Neuron (in vitro differentiated cells): Measurements from ENCODE around the gene C2orf49.

Experiments
- H2AFZ ChIP-seq: one replicate; pipeline ENCODE4 v1.6.1; 2013; ENCODE audit warnings: low read depth, mild to moderate bottlenecking, inconsistent platforms, low read length, moderate library complexity
- H3K27me3 ChIP-seq: one replicate; pipeline ENCODE4 v1.6.1; 2013; ENCODE audit warnings: low read length; ENCODE audit not compliant: insufficient read depth
- H3K36me3 ChIP-seq: one replicate; pipeline ENCODE4 v1.6.1; 2013; ENCODE audit warnings: low read length; ENCODE audit not compliant: insufficient read depth
- H3K4me1 ChIP-seq: one replicate; pipeline ENCODE4 v1.6.1; 2013; ENCODE audit warnings: low read length; ENCODE audit not compliant: insufficient read depth
- H3K4me3 ChIP-seq: 2 replicates; pipeline ENCODE4 v1.5.1; 2013; ENCODE audit warnings: mild to moderate bottlenecking, low read length, moderate library complexity
- H3K9me3 ChIP-seq: one replicate; pipeline ENCODE4 v1.6.1; 2013; ENCODE audit warnings: low read length

Gene C2orf49

DNA sequence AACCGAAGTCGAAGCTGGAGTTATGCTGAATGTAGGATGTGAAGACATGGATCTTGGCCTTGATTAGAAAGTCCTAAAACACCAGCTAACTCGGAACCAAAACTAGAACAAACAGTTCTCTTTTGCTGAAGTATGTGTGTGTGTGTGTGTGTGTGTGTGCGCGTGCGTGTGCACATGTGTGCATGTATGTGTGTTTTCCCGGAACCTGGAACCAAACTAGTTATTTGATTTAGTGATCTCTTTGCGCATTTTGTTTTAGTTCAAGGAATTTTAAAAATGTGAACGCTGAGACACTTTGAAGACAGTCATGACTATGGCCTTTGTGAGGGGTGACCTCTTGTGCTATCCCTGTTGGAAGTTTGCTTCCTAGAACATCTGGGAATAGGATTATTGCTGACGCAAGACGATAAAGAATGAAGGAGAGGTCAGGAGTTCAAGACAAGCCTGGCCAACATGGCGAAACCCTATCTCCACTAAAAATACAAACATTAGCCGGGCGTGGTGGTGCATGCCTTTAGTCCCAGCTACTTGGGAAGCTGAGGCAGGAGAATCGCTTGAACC lies 37.7 kb downstream of the C2orf49 start:
- Histone ChIP-seq H3K4me1 (peaks cover 14% of the 10 kb centered on the region), H3K36me3 (no peaks in the 10 kb centered on the region), H3K27me3 (no peaks in the 10 kb centered on the region), H3K9me3 (no peaks in the 10 kb centered on the region), H3K4me3 (no peak overlapping the region), H2AFZ (no peak overlapping the region)

DNA sequence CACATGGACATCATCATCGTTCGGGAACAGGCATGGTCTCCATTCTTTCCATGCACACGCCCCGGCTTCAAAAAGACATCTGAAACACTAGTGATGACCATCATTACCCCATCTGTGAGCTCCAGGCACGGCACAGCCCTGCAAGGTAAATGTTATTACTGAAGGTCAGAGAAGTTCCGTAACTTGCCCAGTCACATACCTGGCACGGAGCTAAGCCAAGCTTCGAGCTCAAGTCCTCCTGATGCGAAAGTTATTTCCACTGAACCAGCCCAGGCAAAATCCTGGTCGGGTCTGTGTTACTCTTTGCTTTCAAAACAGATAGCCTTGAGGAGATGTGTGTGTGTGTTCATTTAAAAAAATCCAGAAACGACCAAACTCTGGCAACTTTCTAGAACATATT lies 38.7 kb downstream of the C2orf49 start:
- Histone ChIP-seq H3K27me3 (no peaks in the 10 kb centered on the region), H3K4me3 (no peak overlapping the region), H3K4me1 (peaks cover 14% of the 10 kb centered on the region), H3K36me3 (no peaks in the 10 kb centered on the region), H3K9me3 (no peaks in the 10 kb centered on the region), H2AFZ (no peak overlapping the region)

DNA sequence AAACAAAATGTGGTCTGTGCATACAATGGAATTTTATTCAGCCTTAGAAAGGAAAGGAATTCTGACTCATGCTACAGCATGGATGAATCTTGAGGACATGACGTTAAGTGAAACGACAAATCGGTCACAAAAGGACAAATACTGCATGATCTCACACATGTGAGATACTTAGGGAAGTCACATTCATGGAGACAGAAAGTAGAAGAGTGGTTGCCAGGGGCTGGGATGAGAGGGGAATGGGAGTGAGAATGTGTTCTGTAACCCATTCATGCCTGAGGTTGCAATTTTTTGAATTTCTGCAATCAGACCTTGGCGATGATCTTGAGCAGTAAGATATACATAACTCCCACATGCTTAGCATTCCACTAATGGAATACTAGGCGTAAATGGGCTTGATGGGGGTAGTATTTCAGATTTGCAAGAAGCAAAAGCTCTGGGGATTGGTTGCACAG lies 39.5 kb downstream of the C2orf49 start:
- Histone ChIP-seq H3K9me3 (no peaks in the 10 kb centered on the region), H3K27me3 (no peaks in the 10 kb centered on the region), H2AFZ (no peak overlapping the region), H3K36me3 (no peaks in the 10 kb centered on the region), H3K4me3 (no peak overlapping the region), H3K4me1 (peaks cover 8% of the 10 kb centered on the region)

DNA sequence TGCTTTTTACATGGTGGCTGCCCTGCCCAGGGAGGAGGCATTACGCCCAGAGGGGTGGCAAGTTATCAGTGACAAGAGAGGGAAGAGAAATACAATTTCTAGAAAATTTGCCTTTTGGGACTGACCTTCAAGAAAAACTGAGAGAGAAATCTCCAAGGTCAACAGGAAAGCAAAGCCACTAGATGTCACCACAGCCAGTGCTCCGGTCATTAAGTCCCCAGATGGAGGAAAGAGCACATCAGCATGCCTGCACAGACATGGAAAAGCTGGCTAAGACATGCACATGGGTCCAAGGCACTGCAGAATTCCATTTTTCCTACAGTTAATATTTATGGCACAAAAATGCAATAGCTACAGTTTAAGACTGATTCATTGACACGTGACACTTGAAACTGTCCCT lies 40.5 kb downstream of the C2orf49 start:
- Histone ChIP-seq H3K4me3 (no peak overlapping the region), H2AFZ (no peak overlapping the region), H3K9me3 (no peaks in the 10 kb centered on the region), H3K36me3 (no peaks in the 10 kb centered on the region), H3K27me3 (no peaks in the 10 kb centered on the region), H3K4me1 (peaks cover 6% of the 10 kb centered on the region)

DNA sequence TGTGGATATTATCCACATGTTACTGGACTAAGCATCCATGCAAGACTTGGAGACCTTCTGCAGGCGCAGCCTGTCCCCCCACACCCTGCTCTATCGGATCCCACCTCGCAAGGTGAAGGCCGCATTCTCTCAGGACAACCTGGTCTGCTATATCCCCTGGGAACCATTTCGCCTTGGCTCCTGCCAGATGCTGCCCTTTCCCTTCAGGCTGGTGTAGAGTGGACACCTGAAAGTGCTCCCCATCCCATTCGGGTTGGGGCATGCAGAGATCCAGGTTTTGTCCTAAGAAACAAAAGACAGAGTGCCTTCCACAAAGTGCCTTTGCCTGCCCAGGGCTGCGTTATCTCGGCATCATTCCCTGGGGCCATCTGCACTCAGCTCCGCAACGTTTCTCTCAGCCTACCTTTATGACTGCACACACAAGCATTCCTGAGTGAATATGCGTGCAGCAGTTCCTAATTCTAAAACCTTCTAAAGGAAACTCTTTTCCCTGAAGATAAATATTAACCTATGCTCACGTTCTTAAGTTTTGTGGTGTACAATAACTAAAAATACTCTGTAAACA lies 41.0 kb downstream of the C2orf49 start:
- H3K9me3 ChIP-seq, result no peaks in the 10 kb centered on the region
- H3K36me3 ChIP-seq, result no peaks in the 10 kb centered on the region
- H3K27me3 ChIP-seq, result no peaks in the 10 kb centered on the region
- no peak overlapping the region for H2AFZ ChIP-seq
- H3K4me3 ChIP-seq, result no peak overlapping the region
- peaks cover 6% of the 10 kb centered on the region for H3K4me1 ChIP-seq

DNA sequence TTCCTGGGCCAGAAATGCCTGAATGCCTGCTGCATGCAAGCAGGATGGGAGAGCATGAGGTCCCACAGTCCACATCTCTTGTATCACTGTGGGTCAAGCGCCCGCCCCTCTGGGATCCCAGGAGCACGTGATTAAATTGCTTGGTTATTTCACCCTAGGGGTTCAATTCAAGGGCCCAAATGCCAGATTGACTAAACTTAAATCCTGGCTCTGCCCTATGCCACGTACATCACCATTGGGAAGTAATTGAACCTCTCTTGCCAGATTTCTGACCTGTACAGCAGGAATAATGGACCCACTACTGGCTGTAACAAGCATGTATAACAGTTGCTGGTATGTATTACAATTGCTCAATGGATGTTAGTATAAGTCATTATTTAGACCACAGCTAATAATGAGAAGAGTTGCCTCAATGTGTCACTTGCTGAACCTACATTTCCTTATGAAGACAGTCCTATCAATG lies 41.6 kb downstream of the C2orf49 start:
- no peak overlapping the region for H3K4me3 ChIP-seq
- no peak overlapping the region for H2AFZ ChIP-seq
- H3K4me1 ChIP-seq, result peaks cover 6% of the 10 kb centered on the region
- H3K27me3 ChIP-seq, result no peaks in the 10 kb centered on the region
- H3K9me3 ChIP-seq, result no peaks in the 10 kb centered on the region
- peaks cover 3% of the 10 kb centered on the region for H3K36me3 ChIP-seq

DNA sequence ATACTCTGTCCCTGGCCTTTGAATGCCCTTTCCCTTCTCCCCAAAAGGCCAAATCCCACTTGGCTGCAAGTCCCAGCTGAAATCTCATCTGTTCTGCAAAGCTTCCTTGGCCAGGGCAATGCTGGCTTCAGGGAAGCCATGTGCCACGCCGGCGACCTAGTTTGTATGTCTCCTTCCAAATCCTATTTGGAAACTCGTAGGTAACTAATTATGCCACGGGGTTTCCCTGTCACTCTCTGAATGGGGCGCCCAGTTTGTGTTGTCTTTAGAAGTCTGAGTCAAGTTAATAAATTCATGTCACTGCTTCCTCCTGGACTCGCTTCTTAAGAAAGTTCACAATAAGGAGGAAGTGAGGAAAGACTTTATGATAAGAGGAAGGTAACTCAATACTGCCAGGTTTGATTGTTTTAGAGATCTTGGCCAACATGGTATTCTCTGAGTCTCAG lies 42.4 kb downstream of the C2orf49 start:
- no peaks in the 10 kb centered on the region for H3K27me3 ChIP-seq
- peaks cover 6% of the 10 kb centered on the region for H3K36me3 ChIP-seq
- no peak overlapping the region for H2AFZ ChIP-seq
- H3K9me3 ChIP-seq, result no peaks in the 10 kb centered on the region
- peaks cover 6% of the 10 kb centered on the region for H3K4me1 ChIP-seq
- no peak overlapping the region for H3K4me3 ChIP-seq

DNA sequence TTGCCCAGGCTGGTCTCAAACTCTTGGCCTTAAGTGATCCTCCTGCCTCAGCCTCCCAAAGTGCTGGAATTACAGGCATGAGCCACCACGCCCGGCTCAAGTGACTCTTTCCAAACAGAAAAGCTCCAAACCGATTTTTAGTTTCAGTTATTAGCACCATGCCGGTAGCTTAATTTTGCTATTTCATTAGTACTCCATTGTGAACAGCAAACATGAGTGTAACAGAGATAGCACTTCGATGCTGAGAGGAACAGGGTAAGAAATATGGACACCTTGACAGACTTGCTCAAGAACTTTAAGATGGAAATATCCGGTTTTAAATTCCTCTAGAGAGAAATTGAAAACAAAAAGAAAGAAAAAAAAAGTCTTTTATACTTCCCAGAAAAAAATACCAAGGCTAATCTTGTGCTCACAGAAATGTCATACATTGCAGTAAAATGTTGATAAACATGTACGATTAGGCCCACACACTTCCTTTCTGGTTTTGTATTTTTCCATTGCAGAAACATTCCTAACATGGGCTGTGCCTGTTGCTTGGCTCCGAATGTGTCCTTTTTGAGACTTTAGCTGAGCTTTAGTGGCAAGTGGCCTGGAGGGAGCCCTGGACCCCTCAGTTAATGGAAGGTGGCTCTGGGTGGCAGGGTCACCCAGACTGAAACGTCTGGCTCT lies 43.2 kb downstream of the C2orf49 start:
- Histone ChIP-seq H3K36me3 (peaks cover 12% of the 10 kb centered on the region), H3K4me1 (peaks cover 6% of the 10 kb centered on the region), H2AFZ (no peak overlapping the region), H3K9me3 (no peaks in the 10 kb centered on the region), H3K27me3 (no peaks in the 10 kb centered on the region), H3K4me3 (no peak overlapping the region)

DNA sequence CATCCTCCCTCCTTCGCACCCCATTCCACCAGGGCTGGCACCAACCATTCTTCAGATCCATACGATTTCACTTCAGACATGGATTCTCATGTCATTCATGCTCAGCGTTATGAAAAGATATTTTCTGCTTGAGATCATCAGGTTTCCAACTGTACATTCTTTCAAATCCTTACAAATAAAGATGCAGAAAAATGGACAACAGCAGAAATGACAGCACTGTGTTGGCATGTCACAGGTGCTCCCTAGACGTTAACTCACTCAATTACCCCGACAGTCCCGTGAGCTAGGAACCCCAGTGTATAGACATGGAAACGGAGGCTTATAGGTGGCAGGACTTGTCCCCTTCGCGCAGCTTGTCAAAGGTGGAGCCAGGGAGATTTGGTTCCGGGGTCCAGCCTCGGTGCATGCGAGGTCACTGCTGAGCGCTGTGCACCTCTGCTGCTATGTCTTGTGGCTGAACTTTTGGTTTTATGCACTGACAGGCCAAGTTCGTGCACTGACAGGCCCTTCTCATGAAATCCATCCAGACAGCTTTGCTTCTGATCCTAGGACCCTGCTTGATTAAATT lies 43.8 kb downstream of the C2orf49 start:
- peaks cover 6% of the 10 kb centered on the region for H3K4me1 ChIP-seq
- H3K27me3 ChIP-seq, result no peaks in the 10 kb centered on the region
- peaks cover 13% of the 10 kb centered on the region for H3K36me3 ChIP-seq

DNA sequence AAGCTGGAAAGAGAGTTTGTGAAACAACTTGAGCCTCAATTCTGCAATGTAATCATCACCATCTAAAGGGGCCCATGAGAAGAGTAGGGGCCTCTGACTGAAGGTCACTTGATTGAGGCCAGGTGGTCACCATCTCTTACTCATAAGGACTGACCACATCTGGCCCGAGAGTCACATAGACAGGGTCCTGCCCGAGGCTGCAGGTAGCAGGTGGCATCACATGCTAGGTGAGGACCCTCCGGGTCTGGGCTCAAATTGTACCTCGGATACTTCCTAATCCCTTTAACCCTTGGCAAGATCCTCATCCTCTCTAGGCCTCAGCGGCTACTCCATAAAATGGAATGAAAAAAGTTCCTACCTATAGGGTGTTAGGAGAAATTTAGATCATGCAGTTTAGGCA lies 44.8 kb downstream of the C2orf49 start:
- Histone ChIP-seq H3K36me3 (peaks cover 13% of the 10 kb centered on the region), H3K4me3 (no peak overlapping the region), H3K27me3 (no peaks in the 10 kb centered on the region), H3K9me3 (no peaks in the 10 kb centered on the region), H2AFZ (no peak overlapping the region), H3K4me1 (no peaks in the 10 kb centered on the region)

More for the DNA sequence above, 43.8 kb downstream of the C2orf49 start:
- H2AFZ ChIP-seq, result no peak overlapping the region
- H3K4me3 ChIP-seq, result no peak overlapping the region
- H3K9me3 ChIP-seq, result no peaks in the 10 kb centered on the region

DNA sequence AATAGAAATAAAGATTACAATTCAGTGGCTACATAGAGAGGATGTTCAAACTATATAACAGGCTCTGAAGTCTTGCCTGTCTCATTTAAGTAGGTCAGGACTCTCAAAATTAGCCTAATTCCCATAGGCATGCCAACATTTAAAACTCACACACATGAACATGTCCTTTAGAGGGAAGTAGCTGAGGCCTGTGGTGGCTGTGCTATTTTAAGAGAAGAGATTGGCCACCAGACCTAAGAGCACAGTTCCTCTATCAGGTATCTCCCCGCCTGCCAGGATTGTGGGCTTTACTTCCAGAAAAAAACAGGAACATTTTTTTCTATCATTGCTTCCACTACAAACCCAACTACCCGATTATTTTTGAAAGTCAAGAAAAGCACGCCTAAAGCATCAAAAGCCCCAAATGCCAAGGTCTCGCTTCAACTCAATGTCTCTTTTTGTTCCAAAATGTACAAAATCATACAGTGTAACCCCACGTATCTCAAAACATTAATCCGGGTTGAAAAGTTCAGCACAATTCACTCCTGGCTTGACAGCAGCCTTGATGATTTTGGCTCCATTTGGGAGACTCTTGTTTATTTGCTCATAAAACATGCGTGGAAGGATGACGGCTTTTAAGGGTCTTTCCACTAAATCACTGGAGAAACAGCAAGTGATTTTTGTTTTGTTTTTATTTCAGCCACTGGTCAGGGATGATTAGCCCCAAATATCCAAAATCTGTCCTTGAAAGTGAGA lies 46.3 kb downstream of the C2orf49 start:
- no peak overlapping the region for H2AFZ ChIP-seq
- no peaks in the 10 kb centered on the region for H3K9me3 ChIP-seq
- peaks cover 13% of the 10 kb centered on the region for H3K36me3 ChIP-seq
- H3K4me1 ChIP-seq, result no peaks in the 10 kb centered on the region
- H3K27me3 ChIP-seq, result no peaks in the 10 kb centered on the region
- no peak overlapping the region for H3K4me3 ChIP-seq

DNA sequence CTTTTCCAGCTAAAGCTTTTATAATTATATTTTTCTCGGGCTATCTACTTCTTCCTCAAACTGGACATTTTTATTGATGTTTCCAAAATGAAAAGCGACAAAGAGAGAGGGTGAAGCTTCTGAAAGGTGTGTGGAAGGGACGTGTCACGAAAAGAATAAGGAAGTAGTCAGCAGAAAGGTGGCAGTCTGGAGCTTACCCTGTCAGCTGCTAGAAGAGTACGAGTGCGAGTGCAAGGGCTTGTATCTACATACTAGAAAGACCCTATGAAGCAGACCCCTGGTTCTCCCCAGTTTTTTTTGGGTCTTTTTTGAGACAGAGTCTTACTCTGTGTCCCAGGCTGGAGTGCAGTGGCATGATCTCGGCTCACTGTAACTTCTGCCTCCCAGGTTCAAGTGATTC lies 46.9 kb downstream of the C2orf49 start:
- peaks cover 13% of the 10 kb centered on the region for H3K36me3 ChIP-seq
- no peaks in the 10 kb centered on the region for H3K27me3 ChIP-seq
- H3K4me1 ChIP-seq, result no peaks in the 10 kb centered on the region
- H2AFZ ChIP-seq, result no peak overlapping the region
- no peaks in the 10 kb centered on the region for H3K9me3 ChIP-seq
- no peak overlapping the region for H3K4me3 ChIP-seq

DNA sequence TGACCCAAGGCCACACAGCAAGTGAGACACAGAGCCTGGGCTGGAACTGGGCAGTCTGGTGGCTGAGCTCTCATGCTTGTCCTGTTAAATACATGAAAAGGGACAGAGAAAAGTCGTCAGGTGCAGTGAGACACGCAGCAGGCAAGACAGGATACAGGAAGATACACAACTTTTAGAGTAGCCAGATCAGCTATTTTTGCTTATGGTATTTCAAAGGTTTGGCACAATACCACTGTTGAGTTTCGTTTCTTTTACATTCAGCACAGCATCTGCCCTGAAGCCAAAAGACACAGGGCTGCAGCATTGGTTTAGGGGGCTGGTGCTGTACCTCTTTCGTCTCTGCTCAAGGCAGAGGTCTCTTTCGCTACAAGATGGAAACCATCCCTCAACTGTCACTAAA lies 47.5 kb downstream of the C2orf49 start:
- Histone ChIP-seq H3K36me3 (peaks cover 13% of the 10 kb centered on the region), H3K4me1 (no peaks in the 10 kb centered on the region), H3K4me3 (no peak overlapping the region)

More for the DNA sequence above, 47.5 kb downstream of the C2orf49 start:
- H2AFZ ChIP-seq, result no peak overlapping the region
- no peaks in the 10 kb centered on the region for H3K27me3 ChIP-seq
- no peaks in the 10 kb centered on the region for H3K9me3 ChIP-seq
